Measurements from ENCODE around the gene PKIG. TPM values are rescaled to one million over a fixed set of nuclear protein-coding genes. Genes with fewer than 3 reads are reported as not detected.

The PKIG gene
- total RNA-seq, 2 experiments from 2014 or later, result 31.7 to 46.9 TPM

DNA sequence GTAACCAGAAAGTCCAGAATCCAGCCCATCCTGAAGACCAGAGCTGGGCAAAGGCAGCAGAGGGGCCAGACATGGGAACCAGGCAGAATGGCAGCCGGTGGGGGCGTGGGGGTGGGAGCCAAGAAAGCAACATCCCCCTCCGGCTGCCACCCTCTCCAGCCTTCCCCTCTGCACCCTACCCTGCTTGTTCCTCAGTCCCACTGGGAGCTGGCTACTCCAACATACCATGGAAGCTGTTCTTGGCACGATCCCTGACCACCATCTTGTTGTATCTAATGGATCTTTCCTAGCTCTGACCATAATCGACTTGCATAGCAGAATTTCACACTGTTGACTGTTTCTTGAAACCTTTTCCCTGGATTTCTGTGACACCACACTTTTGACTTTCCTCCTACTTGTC lies 38.9 kb downstream of the PKIG start:
- intact Hi-C loops (cut with micrococcal nuclease; ENCODE audit: unreplicated experiment), result no loop called here
- no peaks in the 10 kb centered on the region for H3K79me2 ChIP-seq (ENCODE audit: insufficient read depth, low read depth, low read length)
- H3K4me1 ChIP-seq (ENCODE audit: insufficient read depth, low read length, poor library complexity, severe bottlenecking), result peaks cover 32% of the 10 kb centered on the region
- H4K20me1 ChIP-seq (ENCODE audit: insufficient read depth, low read length), result no peaks in the 10 kb centered on the region
- H3K27ac ChIP-seq (ENCODE audit: low read depth, low read length, poor library complexity, severe bottlenecking), result no peak overlapping the region
- POLR2A ChIA-PET, result interaction anchor here (1.2 kb wide), 1 partner anchor 15 kb away, joined by 3 read pairs; no protein-coding TSS in a partner anchor
- peaks cover 98% of the 10 kb centered on the region for H3K36me3 ChIP-seq (ENCODE audit: insufficient read depth, low read length)
- no peak for DNase-seq (ENCODE audit: low spot score)
- H2AFZ ChIP-seq (ENCODE audit: low read length), result no peak overlapping the region
- peaks cover 24% of the 10 kb centered on the region for H3K9me3 ChIP-seq (ENCODE audit: low read length)
- no peak overlapping the region for H3K4me2 ChIP-seq (ENCODE audit: low read length)
- no peaks in the 10 kb centered on the region for H3K9me2 ChIP-seq (ENCODE audit: insufficient read depth, low read length)
- CTCF ChIA-PET (ENCODE audit: unreplicated experiment), result no interaction called here
- H3K4me3 ChIP-seq (ENCODE audit: low read depth, low read length, poor library complexity, severe bottlenecking), result no peak overlapping the region
- TF ChIP-seq EZH2phosphoT487 (IDR thresholded peaks at IDR 0.05; ENCODE audit: borderline replicate concordance, low read depth, low read length), result no peak
- TF ChIP-seq, protein P1, sequence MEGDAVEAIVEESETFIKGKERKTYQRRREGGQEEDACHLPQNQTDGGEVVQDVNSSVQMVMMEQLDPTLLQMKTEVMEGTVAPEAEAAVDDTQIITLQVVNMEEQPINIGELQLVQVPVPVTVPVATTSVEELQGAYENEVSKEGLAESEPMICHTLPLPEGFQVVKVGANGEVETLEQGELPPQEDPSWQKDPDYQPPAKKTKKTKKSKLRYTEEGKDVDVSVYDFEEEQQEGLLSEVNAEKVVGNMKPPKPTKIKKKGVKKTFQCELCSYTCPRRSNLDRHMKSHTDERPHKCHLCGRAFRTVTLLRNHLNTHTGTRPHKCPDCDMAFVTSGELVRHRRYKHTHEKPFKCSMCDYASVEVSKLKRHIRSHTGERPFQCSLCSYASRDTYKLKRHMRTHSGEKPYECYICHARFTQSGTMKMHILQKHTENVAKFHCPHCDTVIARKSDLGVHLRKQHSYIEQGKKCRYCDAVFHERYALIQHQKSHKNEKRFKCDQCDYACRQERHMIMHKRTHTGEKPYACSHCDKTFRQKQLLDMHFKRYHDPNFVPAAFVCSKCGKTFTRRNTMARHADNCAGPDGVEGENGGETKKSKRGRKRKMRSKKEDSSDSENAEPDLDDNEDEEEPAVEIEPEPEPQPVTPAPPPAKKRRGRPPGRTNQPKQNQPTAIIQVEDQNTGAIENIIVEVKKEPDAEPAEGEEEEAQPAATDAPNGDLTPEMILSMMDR (conservative IDR thresholded peaks at IDR 0.05; ENCODE audit: low read length), result no peak
- no TSS peak for BruUV-seq (replicated peaks)

DNA sequence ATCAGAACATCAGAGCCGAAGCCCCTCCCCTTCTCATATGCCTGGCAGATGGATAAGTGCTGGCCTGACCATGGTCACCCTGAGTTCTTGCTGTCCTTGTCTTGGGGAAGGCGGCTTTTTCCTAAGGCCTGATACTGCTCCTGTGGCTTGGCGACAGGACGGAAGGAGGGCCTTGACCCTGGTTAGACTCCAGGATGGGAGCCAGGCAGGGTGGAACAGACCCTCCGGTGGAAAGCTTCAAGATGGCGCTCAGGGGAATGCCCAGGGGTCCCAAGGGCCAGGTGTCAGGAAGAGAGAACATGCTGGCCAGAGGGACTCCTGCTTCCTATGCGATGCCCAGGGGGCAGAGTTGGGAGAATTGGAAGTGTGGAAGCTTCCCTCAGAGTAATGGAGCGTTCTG lies 39.6 kb downstream of the PKIG start:
- BruUV-seq (replicated peaks), result no TSS peak
- no peak for TF ChIP-seq EZH2phosphoT487 (IDR thresholded peaks at IDR 0.05; ENCODE audit: borderline replicate concordance, low read depth, low read length)
- TF ChIP-seq, protein P1 (conservative IDR thresholded peaks at IDR 0.05; ENCODE audit: low read length), result no peak
- no peak overlapping the region for H3K27ac ChIP-seq (ENCODE audit: low read depth, low read length, poor library complexity, severe bottlenecking)
- DNase-seq (ENCODE audit: low spot score), result no peak
- H2AFZ ChIP-seq (ENCODE audit: low read length), result no peak overlapping the region
- intact Hi-C loops (cut with micrococcal nuclease; ENCODE audit: unreplicated experiment), result no loop called here
- peaks cover 24% of the 10 kb centered on the region for H3K9me3 ChIP-seq (ENCODE audit: low read length)
- ChIA-PET CTCF (ENCODE audit: unreplicated experiment) (no interaction called here), POLR2A (no interaction called here)
- no peaks in the 10 kb centered on the region for H3K79me2 ChIP-seq (ENCODE audit: insufficient read depth, low read depth, low read length)
- H4K20me1 ChIP-seq (ENCODE audit: insufficient read depth, low read length), result no peaks in the 10 kb centered on the region
- H3K36me3 ChIP-seq (ENCODE audit: insufficient read depth, low read length), result peaks cover 98% of the 10 kb centered on the region
- no peaks in the 10 kb centered on the region for H3K9me2 ChIP-seq (ENCODE audit: insufficient read depth, low read length)
- H3K4me3 ChIP-seq (ENCODE audit: low read depth, low read length, poor library complexity, severe bottlenecking), result no peak overlapping the region
- H3K4me1 ChIP-seq (ENCODE audit: insufficient read depth, low read length, poor library complexity, severe bottlenecking), result peaks cover 26% of the 10 kb centered on the region
- no peak overlapping the region for H3K4me2 ChIP-seq (ENCODE audit: low read length)

GRCh38 chr20:44622501-44623270 lies 40.3 kb downstream of the PKIG start:
- peaks cover 98% of the 10 kb centered on the region for H3K36me3 ChIP-seq (ENCODE audit: insufficient read depth, low read length)
- H4K20me1 ChIP-seq (ENCODE audit: insufficient read depth, low read length), result no peaks in the 10 kb centered on the region
- TF ChIP-seq EZH2phosphoT487 (IDR thresholded peaks at IDR 0.05; ENCODE audit: borderline replicate concordance, low read depth, low read length), result no peak
- TF ChIP-seq, protein P1 (conservative IDR thresholded peaks at IDR 0.05; ENCODE audit: low read length), result no peak
- no TSS peak for BruUV-seq (replicated peaks)
- CTCF ChIA-PET (ENCODE audit: unreplicated experiment), result no interaction called here
- peaks cover 19% of the 10 kb centered on the region for H3K4me1 ChIP-seq (ENCODE audit: insufficient read depth, low read length, poor library complexity, severe bottlenecking)
- intact Hi-C loops (cut with micrococcal nuclease; ENCODE audit: unreplicated experiment), result no loop called here
- POLR2A ChIA-PET, result no interaction called here
- H3K27ac ChIP-seq (ENCODE audit: low read depth, low read length, poor library complexity, severe bottlenecking), result no peak overlapping the region
- no peak overlapping the region for H3K4me3 ChIP-seq (ENCODE audit: low read depth, low read length, poor library complexity, severe bottlenecking)
- no peaks in the 10 kb centered on the region for H3K9me2 ChIP-seq (ENCODE audit: insufficient read depth, low read length)
- H3K79me2 ChIP-seq (ENCODE audit: insufficient read depth, low read depth, low read length), result no peaks in the 10 kb centered on the region
- no peak overlapping the region for H3K4me2 ChIP-seq (ENCODE audit: low read length)
- H3K9me3 ChIP-seq (ENCODE audit: low read length), result peaks cover 24% of the 10 kb centered on the region
- no peak overlapping the region for H2AFZ ChIP-seq (ENCODE audit: low read length)
- no peak for DNase-seq (ENCODE audit: low spot score)

All from OCI-LY7 (cell line).